ENCODE measurements around the gene PCDH15. TPM values are rescaled to one million over a fixed set of nuclear protein-coding genes. Genes with fewer than 3 reads are reported as not detected.

PCDH15 gene
- total RNA-seq, 2 experiments from 2014 or later = not detected

DNA sequence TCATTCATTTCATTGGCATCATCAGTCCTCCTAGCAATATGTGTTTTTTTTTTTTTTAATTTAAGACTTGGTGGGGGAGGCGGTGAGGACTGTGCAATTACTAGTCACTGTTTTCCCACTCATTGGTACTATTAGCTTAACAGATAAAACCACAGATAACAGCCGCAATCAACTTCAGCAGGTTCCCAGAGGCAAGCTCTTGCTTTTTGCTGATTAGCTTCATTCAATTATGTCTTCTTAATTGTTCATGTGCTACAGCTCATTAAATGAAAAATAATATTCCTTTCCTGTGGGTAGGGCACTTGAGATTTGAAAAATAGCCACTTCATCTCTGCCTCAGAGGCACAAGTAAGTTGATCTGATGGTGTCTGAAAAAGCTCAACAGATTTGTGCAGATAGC is 215.5 kb downstream of the PCDH15 start:
- no peak overlapping the region for H3K4me2 ChIP-seq (ENCODE audit: low read length)
- BruUV-seq (replicated peaks) = no TSS peak

DNA sequence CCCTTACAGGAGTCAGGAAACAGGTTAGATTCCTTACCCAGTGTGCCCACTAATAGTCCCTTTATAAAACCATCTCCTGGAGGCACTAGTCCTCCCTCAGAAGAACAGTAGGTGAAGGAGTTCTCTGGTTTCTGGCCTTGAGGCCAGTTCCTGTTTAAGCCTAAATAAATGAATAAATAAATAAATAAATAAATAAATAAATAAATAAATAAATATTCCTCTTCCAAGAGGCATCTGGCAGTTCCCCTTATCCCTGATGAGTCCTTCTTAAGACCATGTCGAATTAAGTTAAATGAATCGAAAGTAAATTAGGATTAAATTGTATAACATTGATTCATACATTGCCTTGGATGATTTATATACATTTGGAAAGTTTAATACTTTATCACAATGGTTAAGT is 223.3 kb downstream of the PCDH15 start:
- no peaks in the 10 kb centered on the region for H4K20me1 ChIP-seq (ENCODE audit: insufficient read depth, low read length)
- TF ChIP-seq EZH2phosphoT487 (IDR thresholded peaks at IDR 0.05; ENCODE audit: borderline replicate concordance, low read depth, low read length) = no peak
- TF ChIP-seq, protein P1, sequence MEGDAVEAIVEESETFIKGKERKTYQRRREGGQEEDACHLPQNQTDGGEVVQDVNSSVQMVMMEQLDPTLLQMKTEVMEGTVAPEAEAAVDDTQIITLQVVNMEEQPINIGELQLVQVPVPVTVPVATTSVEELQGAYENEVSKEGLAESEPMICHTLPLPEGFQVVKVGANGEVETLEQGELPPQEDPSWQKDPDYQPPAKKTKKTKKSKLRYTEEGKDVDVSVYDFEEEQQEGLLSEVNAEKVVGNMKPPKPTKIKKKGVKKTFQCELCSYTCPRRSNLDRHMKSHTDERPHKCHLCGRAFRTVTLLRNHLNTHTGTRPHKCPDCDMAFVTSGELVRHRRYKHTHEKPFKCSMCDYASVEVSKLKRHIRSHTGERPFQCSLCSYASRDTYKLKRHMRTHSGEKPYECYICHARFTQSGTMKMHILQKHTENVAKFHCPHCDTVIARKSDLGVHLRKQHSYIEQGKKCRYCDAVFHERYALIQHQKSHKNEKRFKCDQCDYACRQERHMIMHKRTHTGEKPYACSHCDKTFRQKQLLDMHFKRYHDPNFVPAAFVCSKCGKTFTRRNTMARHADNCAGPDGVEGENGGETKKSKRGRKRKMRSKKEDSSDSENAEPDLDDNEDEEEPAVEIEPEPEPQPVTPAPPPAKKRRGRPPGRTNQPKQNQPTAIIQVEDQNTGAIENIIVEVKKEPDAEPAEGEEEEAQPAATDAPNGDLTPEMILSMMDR (conservative IDR thresholded peaks at IDR 0.05; ENCODE audit: low read length) = no peak
- H3K79me2 ChIP-seq (ENCODE audit: insufficient read depth, low read depth, low read length) = no peaks in the 10 kb centered on the region
- DNase-seq (ENCODE audit: low spot score) = no peak
- H3K4me3 ChIP-seq (ENCODE audit: low read depth, low read length, poor library complexity, severe bottlenecking) = no peak overlapping the region
- H3K4me1 ChIP-seq (ENCODE audit: insufficient read depth, low read length, poor library complexity, severe bottlenecking) = no peaks in the 10 kb centered on the region
- no peak overlapping the region for H3K4me2 ChIP-seq (ENCODE audit: low read length)
- CTCF ChIA-PET (ENCODE audit: unreplicated experiment) = no interaction called here
- POLR2A ChIA-PET = no interaction called here
- no TSS peak for BruUV-seq (replicated peaks)
- H2AFZ ChIP-seq (ENCODE audit: low read length) = no peak overlapping the region
- H3K9me2 ChIP-seq (ENCODE audit: insufficient read depth, low read length) = no peaks in the 10 kb centered on the region
- no peaks in the 10 kb centered on the region for H3K9me3 ChIP-seq (ENCODE audit: low read length)
- no peaks in the 10 kb centered on the region for H3K36me3 ChIP-seq (ENCODE audit: insufficient read depth, low read length)
- H3K27ac ChIP-seq (ENCODE audit: low read depth, low read length, poor library complexity, severe bottlenecking) = no peak overlapping the region
- intact Hi-C loops (cut with micrococcal nuclease; ENCODE audit: unreplicated experiment) = no loop called here

More for the DNA sequence above, 215.5 kb downstream of the PCDH15 start:
- Histone ChIP-seq H4K20me1 (ENCODE audit: insufficient read depth, low read length) (no peaks in the 10 kb centered on the region), H3K9me2 (ENCODE audit: insufficient read depth, low read length) (no peaks in the 10 kb centered on the region), H3K27ac (ENCODE audit: low read depth, low read length, poor library complexity, severe bottlenecking) (no peak overlapping the region), H3K4me1 (ENCODE audit: insufficient read depth, low read length, poor library complexity, severe bottlenecking) (no peaks in the 10 kb centered on the region), H2AFZ (ENCODE audit: low read length) (no peak overlapping the region), H3K9me3 (ENCODE audit: low read length) (no peaks in the 10 kb centered on the region), H3K4me3 (ENCODE audit: low read depth, low read length, poor library complexity, severe bottlenecking) (no peak overlapping the region), H3K36me3 (ENCODE audit: insufficient read depth, low read length) (no peaks in the 10 kb centered on the region), H3K79me2 (ENCODE audit: insufficient read depth, low read depth, low read length) (no peaks in the 10 kb centered on the region)
- ChIA-PET POLR2A (interaction anchor here (0.6 to 1.0 kb wide), 3 partner anchors 18 to 555 kb away, joined by 3 read pairs; no protein-coding TSS in a partner anchor), CTCF (ENCODE audit: unreplicated experiment) (no interaction called here)
- TF ChIP-seq EZH2phosphoT487 (IDR thresholded peaks at IDR 0.05; ENCODE audit: borderline replicate concordance, low read depth, low read length) = no peak
- TF ChIP-seq, protein P1 (conservative IDR thresholded peaks at IDR 0.05; ENCODE audit: low read length) = no peak
- no peak for DNase-seq (ENCODE audit: low spot score)
- intact Hi-C loops (cut with micrococcal nuclease; ENCODE audit: unreplicated experiment) = no loop called here

DNA sequence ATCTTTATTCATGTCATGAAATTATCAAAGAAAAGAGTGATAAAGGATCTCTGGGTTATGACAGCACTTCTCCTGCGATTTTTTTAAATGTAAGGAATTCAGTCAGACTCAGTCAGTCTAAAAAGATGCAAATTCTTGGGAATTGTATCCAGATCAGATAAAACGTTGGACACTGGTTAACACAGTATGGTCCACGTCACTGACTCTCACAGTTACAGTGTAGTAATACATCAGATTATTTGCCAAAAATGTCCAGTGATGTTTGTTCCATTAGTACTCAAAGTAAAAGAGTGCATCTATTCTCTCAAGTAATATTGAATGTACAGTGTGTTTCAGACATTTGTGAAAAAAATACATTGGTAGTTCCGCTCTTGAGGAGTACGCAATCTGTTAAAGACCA is 224.5 kb downstream of the PCDH15 start:
- CTCF ChIA-PET (ENCODE audit: unreplicated experiment) = no interaction called here
- H3K4me3 ChIP-seq (ENCODE audit: low read depth, low read length, poor library complexity, severe bottlenecking) = no peak overlapping the region
- no peak for DNase-seq (ENCODE audit: low spot score)
- H3K27ac ChIP-seq (ENCODE audit: low read depth, low read length, poor library complexity, severe bottlenecking) = no peak overlapping the region
- intact Hi-C loops (cut with micrococcal nuclease; ENCODE audit: unreplicated experiment) = no loop called here
- no peaks in the 10 kb centered on the region for H4K20me1 ChIP-seq (ENCODE audit: insufficient read depth, low read length)
- POLR2A ChIA-PET = no interaction called here
- H3K79me2 ChIP-seq (ENCODE audit: insufficient read depth, low read depth, low read length) = no peaks in the 10 kb centered on the region
- H3K4me1 ChIP-seq (ENCODE audit: insufficient read depth, low read length, poor library complexity, severe bottlenecking) = no peaks in the 10 kb centered on the region
- no peak overlapping the region for H3K4me2 ChIP-seq (ENCODE audit: low read length)
- H3K36me3 ChIP-seq (ENCODE audit: insufficient read depth, low read length) = no peaks in the 10 kb centered on the region
- no peak overlapping the region for H2AFZ ChIP-seq (ENCODE audit: low read length)
- no TSS peak for BruUV-seq (replicated peaks)
- TF ChIP-seq, protein P1 (conservative IDR thresholded peaks at IDR 0.05; ENCODE audit: low read length) = no peak
- no peak for TF ChIP-seq EZH2phosphoT487 (IDR thresholded peaks at IDR 0.05; ENCODE audit: borderline replicate concordance, low read depth, low read length)
- H3K9me2 ChIP-seq (ENCODE audit: insufficient read depth, low read length) = no peaks in the 10 kb centered on the region
- no peaks in the 10 kb centered on the region for H3K9me3 ChIP-seq (ENCODE audit: low read length)

All from OCI-LY7 (cell line).